ENCODE results near the gene ROGDI. TPM values are rescaled to one million over a fixed set of nuclear protein-coding genes. Genes with fewer than 3 reads are reported as not detected.

Gene ROGDI
- total RNA-seq, 1 donor = 28.5 TPM

Small RNAs within 50 kb of the gene (small RNA-seq; reads per million reads assigned to genes)
- gene RF00017 = not detected

Other genes with a start within 250 kb of the ROGDI start
- 0.27 TPM for gene C16orf96, start 246.3 kb downstream of the ROGDI start, total RNA-seq
- gene UBALD1, start 187.7 kb downstream of the ROGDI start, total RNA-seq = 30.4 TPM
- 93.2 TPM for gene MGRN1, start 177.8 kb downstream of the ROGDI start, total RNA-seq
- 48.7 TPM for gene NUDT16L1, start 109.1 kb downstream of the ROGDI start, total RNA-seq
- gene ANKS3, start 68.4 kb downstream of the ROGDI start, total RNA-seq = 22.1 TPM
- 0.54 TPM for gene DNAAF8, start 68.1 kb downstream of the ROGDI start, total RNA-seq
- gene ZNF500, start 35.5 kb downstream of the ROGDI start, total RNA-seq = 27.5 TPM
- gene SEPTIN12, start 14.3 kb downstream of the ROGDI start, total RNA-seq = not detected
- not detected for gene SMIM22, start 7.3 kb downstream of the ROGDI start, total RNA-seq
- gene GLYR1, start 44.7 kb upstream of the ROGDI start, total RNA-seq = 39.6 TPM
- 30.4 TPM for gene UBN1, start 44.8 kb upstream of the ROGDI start, total RNA-seq
- gene PPL, start 134.5 kb upstream of the ROGDI start, total RNA-seq = 0.81 TPM
- under 0.01 TPM for gene SEC14L5, start 155.7 kb upstream of the ROGDI start, total RNA-seq
- gene NAGPA, start 231.3 kb upstream of the ROGDI start, total RNA-seq = 29.4 TPM

Data from hematopoietic multipotent progenitor cell (in vitro differentiated cells).